Gastroesophageal sphincter (tissue), 4 donors: ENCODE results near the gene TRIM29. TPM values are rescaled to one million over a fixed set of nuclear protein-coding genes. Genes with fewer than 3 reads are reported as not detected.

Experiments
- ATAC-seq: fragments of 150-250 bp; one replicate; pipeline ENCODE4 v1.9.1; 2016; ENCODE audit warnings: mild to moderate bottlenecking, moderate library complexity
- H3K27ac ChIP-seq, 4 donors: fragments of 200-600 bp; sonication (generic) in 3 of 4; 1 replicate in 3 of 4; 2 replicates in 1 of 4; pipeline ENCODE4 v1.5.1; 2016 to 2019
- H3K27me3 ChIP-seq: fragments of 200-600 bp; sonication (generic); one replicate; pipeline ENCODE4 v1.5.1; 2019
- H3K36me3 ChIP-seq, 2 donors: fragments of 200-600 bp; sonication (generic); one replicate each; pipeline ENCODE4 v1.5.1; 2019; ENCODE audit warnings: control low read depth in 1 of 2
- H3K4me1 ChIP-seq, 3 donors: fragments of 200-600 bp; sonication (generic); 1 replicate in 2 of 3; 2 replicates in 1 of 3; pipeline ENCODE4 v1.5.1; 2016 to 2019; ENCODE audit warnings: control low read depth in 2 of 3
- H3K4me3 ChIP-seq, 2 donors: fragments of 200-600 bp; sonication (generic); one replicate each; pipeline ENCODE4 v1.5.1; 2019; ENCODE audit warnings: mild to moderate bottlenecking in 1 of 2, moderate library complexity in 1 of 2
- H3K9me3 ChIP-seq, 3 donors: fragments of 200-600 bp; sonication (generic); one replicate each; pipeline ENCODE4 v1.5.1; 2017 to 2019; ENCODE audit warnings: control low read depth in 2 of 3
- CTCF ChIP-seq, 4 experiments: fragments of 200-600 bp in 2 of 4; fragments of 450-650 bp in 2 of 4; sonication (generic) in 1 of 4; IDR thresholded peaks; one replicate each; pipeline ENCODE4 v1.5.1; 2017 to 2019; ENCODE audit warnings: antibody characterized with exemption in 4 of 4, mild to moderate bottlenecking in 2 of 4, moderate library complexity in 2 of 4
- EP300 ChIP-seq: sonication (generic); formaldehyde crosslinking; IDR thresholded peaks from one replicate; pipeline ENCODE4 v1.6.1; 2017; ENCODE audit warnings: antibody characterized with exemption, mild to moderate bottlenecking
- POLR2A ChIP-seq, 2 donors: fragments of 450-650 bp; IDR thresholded peaks; one replicate each; pipeline ENCODE4 v1.6.1; 2017; ENCODE audit warnings: antibody characterized with exemption in 2 of 2, mild to moderate bottlenecking in 2 of 2, moderate library complexity in 1 of 2
- POLR2AphosphoS5 ChIP-seq: sonication (generic); formaldehyde crosslinking; IDR thresholded peaks from one replicate; pipeline ENCODE4 v1.6.1; 2017; ENCODE audit warnings: antibody characterized with exemption
- WGBS, 2 donors: methylation state at CpG; one replicate each; pipeline ENCODE4 v1.1.5; 2018; ENCODE audit warnings: low coverage in 1 of 2; 5-methylcytosine and 5-hydroxymethylcytosine counted together
- total RNA-seq, 4 donors: library from RNA; depleted of rRNA; stranded (reverse); fragments of >200 nt; gene quantifications; one replicate each; pipeline ENCODE4 v1.1.0, GENCODE V29; 2016

Gene TRIM29
- 10 to 100 TPM in 1 of 4 donors, 1 to 10 TPM in 3; 1.2 to 34.6 (median 3.4) TPM for total RNA-seq

- Histone ChIP-seq H3K36me3 (no peaks in the 10 kb centered on the region), H3K27me3 (peaks cover 21% of the 10 kb centered on the region), H3K4me3 (no peak within 1 kb of the TSS), H3K4me1 (no peaks in the 10 kb centered on the region), H3K27ac (no peak within 1 kb of the TSS), H3K9me3 (no peaks in the 10 kb centered on the region)
- no peak for ATAC-seq
- no peak for TF ChIP-seq POLR2A (IDR thresholded peaks at IDR 0.05)
- no peak for TF ChIP-seq POLR2AphosphoS5
- no peak for TF ChIP-seq CTCF (IDR thresholded peaks at IDR 0.05)
- TF ChIP-seq EP300 = no peak
- 70% methylated on average over 11 of the region's 41 CpGs; no CpG with 5 or more reads in 1 of the 2 donors for WGBS, 2 donors
These were observed at the start of gene TRIM29 for GRCh38 chr11:120137611-120138521. Gene TRIM29, minus strand, starts transcription at chr11:120138113. Its CDS starts 82 bp downstream, at chr11:120138031.

GRCh38 chr11:120186774-120187591, 49.1 kb upstream of the TRIM29 start:
- peaks cover 5% of the 10 kb centered on the region for H3K27me3 ChIP-seq
- peaks cover 0 to 73% (median 31%) of the 10 kb centered on the region in 3 donors for H3K4me1 ChIP-seq
- H3K27ac ChIP-seq = peak overlapping the region; percentile 48 to 80 (median 78)
- ATAC-seq = no peak
- no peak for TF ChIP-seq CTCF (IDR thresholded peaks at IDR 0.05)
- no peak for TF ChIP-seq EP300
- no peak for TF ChIP-seq POLR2AphosphoS5
- TF ChIP-seq POLR2A (IDR thresholded peaks at IDR 0.05) = no peak
- no peaks in the 10 kb centered on the region for H3K36me3 ChIP-seq
- no peaks in the 10 kb centered on the region for H3K9me3 ChIP-seq
- H3K4me3 ChIP-seq = peak overlapping the region in 1 of 2 donors; percentile 8
- 67% methylated on average over 1 to 6 of the region's 17 CpGs for WGBS, 2 donors

GRCh38 chr11:120186456-120186773, 48.5 kb upstream of the TRIM29 start:
- H3K4me1 ChIP-seq = peaks cover 0 to 79% (median 36%) of the 10 kb centered on the region in 3 donors
- H3K27ac ChIP-seq = peak overlapping the region; percentile 48 to 80 (median 78)

GRCh38 chr11:120185706-120186455, 48.0 kb upstream of the TRIM29 start:
- ATAC-seq = no peak
- no peaks in the 10 kb centered on the region for H3K36me3 ChIP-seq

More at GRCh38 chr11:120186456-120186773, 48.5 kb upstream of the TRIM29 start:
- TF ChIP-seq CTCF (IDR thresholded peaks at IDR 0.05) = no peak
- TF ChIP-seq EP300 = no peak
- TF ChIP-seq POLR2A (IDR thresholded peaks at IDR 0.05) = no peak
- TF ChIP-seq POLR2AphosphoS5 = no peak
- Histone ChIP-seq H3K36me3 (no peaks in the 10 kb centered on the region), H3K9me3 (no peaks in the 10 kb centered on the region), H3K27me3 (peaks cover 5% of the 10 kb centered on the region), H3K4me3 (no peak overlapping the region)
- ATAC-seq = no peak

More at GRCh38 chr11:120185706-120186455, 48.0 kb upstream of the TRIM29 start:
- Histone ChIP-seq H3K27me3 (peaks cover 5% of the 10 kb centered on the region), H3K27ac (peak overlapping the region; percentile 48 to 80 (median 78)), H3K4me3 (peak overlapping the region in 1 of 2 donors; percentile 23), H3K9me3 (no peaks in the 10 kb centered on the region), H3K4me1 (peaks cover 0 to 84% (median 36%) of the 10 kb centered on the region in 3 donors)
- WGBS, 2 donors = 52 to 64% methylated on average over 3 of the region's 3 CpGs
- no peak for TF ChIP-seq POLR2A (IDR thresholded peaks at IDR 0.05)
- no peak for TF ChIP-seq POLR2AphosphoS5
- TF ChIP-seq CTCF (IDR thresholded peaks at IDR 0.05) = no peak
- no peak for TF ChIP-seq EP300
